ENCODE results near the gene DNAH2. TPM values are rescaled to one million over a fixed set of nuclear protein-coding genes. Genes with fewer than 3 reads are reported as not detected.
A peak's percentile ranks its signal among the peaks of the same experiment; 100 is the strongest.

DNAH2 gene
- total and polyA plus RNA-seq, 4 experiments from 2014 or later, result not detected

GRCh38 chr17:7714721-7715594, 2.6 kb upstream of the DNAH2 start:
- no peaks in the 10 kb centered on the region for H3K36me3 ChIP-seq (ENCODE audit: insufficient read depth, low read length)
- H3K4me1 ChIP-seq (ENCODE audit: insufficient read depth, low read length), result peaks cover 27% of the 10 kb centered on the region
- Mint-ChIP-seq H3K27me3 (peaks cover 58 to 75% of the 10 kb centered on the region in 2 donors), H3K4me3 (peak overlapping the region in 1 of 8 donors; percentile 40), H3K9me3 (no peaks in the 10 kb centered on the region), H3K27ac (no peak overlapping the region), H3K36me3 (peaks cover 0 to 4% of the 10 kb centered on the region in 2 donors), H3K4me1 (peaks cover 15 to 36% (median 28%) of the 10 kb centered on the region in 4 donors)
- ChIA-PET CTCF (ENCODE audit: partially characterized antibody) (no interaction called here), POLR2A (ENCODE audit: partially characterized antibody) (no interaction called here)
- intact Hi-C loops (cut with micrococcal nuclease), result no loop called here
- no peak overlapping the region for H3K27ac ChIP-seq (ENCODE audit: low read depth, low read length)
- H3K27me3 ChIP-seq (ENCODE audit: insufficient read depth, low read length), result peaks cover 28% of the 10 kb centered on the region
- no peak for DNase-seq
- no peak overlapping the region for H3K4me3 ChIP-seq (ENCODE audit: low read length in 2 of 2)
- H3K9me3 ChIP-seq (ENCODE audit: control insufficient read depth in 1 of 2, low read length in 2 of 2), result no peaks in the 10 kb centered on the region

GRCh38 chr17:7715936-7716886, 1.3 kb upstream of the DNAH2 start:
- POLR2A ChIA-PET (ENCODE audit: partially characterized antibody), result no interaction called here

GRCh38 chr17:7717756-7718350, 309 bp downstream of the DNAH2 start:
- Histone ChIP-seq H3K27ac (ENCODE audit: low read depth, low read length) (no peak overlapping the region), H3K36me3 (ENCODE audit: insufficient read depth, low read length) (no peaks in the 10 kb centered on the region), H3K9me3 (ENCODE audit: control insufficient read depth in 1 of 2, low read length in 2 of 2) (no peaks in the 10 kb centered on the region), H3K4me3 (ENCODE audit: low read length in 2 of 2) (peak overlapping the region in 1 of 2 donors; percentile 41), H3K27me3 (ENCODE audit: insufficient read depth, low read length) (peaks cover 28% of the 10 kb centered on the region), H3K4me1 (ENCODE audit: insufficient read depth, low read length) (peaks cover 21% of the 10 kb centered on the region)
- peak overlapping the region in 7 of 8 donors; percentile 50 to 86 (median 57) for H3K4me3 Mint-ChIP-seq
- CTCF ChIA-PET (ENCODE audit: partially characterized antibody), result no interaction called here
- H3K27me3 Mint-ChIP-seq, result peaks cover 55 to 71% of the 10 kb centered on the region in 2 donors
- intact Hi-C loops (cut with micrococcal nuclease), result no loop called here
- DNase-seq, result peak in 1 of 5 donors; percentile 27
- no peaks in the 10 kb centered on the region for H3K9me3 Mint-ChIP-seq
- H3K4me1 Mint-ChIP-seq, result peaks cover 6 to 26% (median 18%) of the 10 kb centered on the region in 4 donors
- POLR2A ChIA-PET (ENCODE audit: partially characterized antibody), result no interaction called here
- no peak overlapping the region for H3K27ac Mint-ChIP-seq
- H3K36me3 Mint-ChIP-seq, result peaks cover 0 to 4% of the 10 kb centered on the region in 2 donors

More at GRCh38 chr17:7715936-7716886, 1.3 kb upstream of the DNAH2 start:
- Histone ChIP-seq H3K4me1 (ENCODE audit: insufficient read depth, low read length) (peaks cover 21% of the 10 kb centered on the region), H3K36me3 (ENCODE audit: insufficient read depth, low read length) (no peaks in the 10 kb centered on the region), H3K27ac (ENCODE audit: low read depth, low read length) (no peak overlapping the region), H3K4me3 (ENCODE audit: low read length in 2 of 2) (no peak overlapping the region), H3K9me3 (ENCODE audit: control insufficient read depth in 1 of 2, low read length in 2 of 2) (no peaks in the 10 kb centered on the region), H3K27me3 (ENCODE audit: insufficient read depth, low read length) (peaks cover 28% of the 10 kb centered on the region)
- Mint-ChIP-seq H3K9me3 (no peaks in the 10 kb centered on the region), H3K4me3 (peak overlapping the region in 5 of 8 donors; percentile 45 to 71 (median 68)), H3K27ac (no peak overlapping the region), H3K4me1 (peaks cover 7 to 26% (median 20%) of the 10 kb centered on the region in 4 donors), H3K36me3 (peaks cover 0 to 4% of the 10 kb centered on the region in 2 donors), H3K27me3 (peaks cover 58 to 74% of the 10 kb centered on the region in 2 donors)
- intact Hi-C loops (cut with micrococcal nuclease), result no loop called here
- no peak for DNase-seq
- CTCF ChIA-PET (ENCODE audit: partially characterized antibody), result interaction anchor here (0.7 to 1.2 kb wide), 3 partner anchors 83 to 455 kb away, joined by 3 to 4 read pairs (median 3); no protein-coding TSS in a partner anchor

GRCh38 chr17:7719661-7720060, 2.1 kb downstream of the DNAH2 start:
- no peak overlapping the region for H3K4me3 Mint-ChIP-seq

GRCh38 chr17:7720125-7720524, 2.6 kb downstream of the DNAH2 start:
- Histone ChIP-seq H3K36me3 (ENCODE audit: insufficient read depth, low read length) (no peaks in the 10 kb centered on the region), H3K4me3 (ENCODE audit: low read length in 2 of 2) (no peak overlapping the region), H3K9me3 (ENCODE audit: control insufficient read depth in 1 of 2, low read length in 2 of 2) (no peaks in the 10 kb centered on the region), H3K27me3 (ENCODE audit: insufficient read depth, low read length) (peaks cover 28% of the 10 kb centered on the region), H3K27ac (ENCODE audit: low read depth, low read length) (no peak overlapping the region), H3K4me1 (ENCODE audit: insufficient read depth, low read length) (peaks cover 21% of the 10 kb centered on the region)
- Mint-ChIP-seq H3K9me3 (no peaks in the 10 kb centered on the region), H3K36me3 (peaks cover 0 to 3% of the 10 kb centered on the region in 2 donors), H3K4me1 (peaks cover 6 to 22% (median 15%) of the 10 kb centered on the region in 4 donors), H3K27ac (no peak overlapping the region), H3K4me3 (no peak overlapping the region), H3K27me3 (peaks cover 49 to 66% of the 10 kb centered on the region in 2 donors)
- ChIA-PET CTCF (ENCODE audit: partially characterized antibody) (interaction anchor here (0.6 kb wide), 1 partner anchor 632 kb away, joined by 4 read pairs; no protein-coding TSS in a partner anchor), POLR2A (ENCODE audit: partially characterized antibody) (no interaction called here)
- intact Hi-C loops (cut with micrococcal nuclease), result no loop called here
- no peak for DNase-seq

More at GRCh38 chr17:7719661-7720060, 2.1 kb downstream of the DNAH2 start:
- Histone ChIP-seq H3K4me1 (ENCODE audit: insufficient read depth, low read length) (peaks cover 21% of the 10 kb centered on the region), H3K4me3 (ENCODE audit: low read length in 2 of 2) (no peak overlapping the region), H3K27me3 (ENCODE audit: insufficient read depth, low read length) (peaks cover 28% of the 10 kb centered on the region), H3K36me3 (ENCODE audit: insufficient read depth, low read length) (no peaks in the 10 kb centered on the region), H3K9me3 (ENCODE audit: control insufficient read depth in 1 of 2, low read length in 2 of 2) (no peaks in the 10 kb centered on the region), H3K27ac (ENCODE audit: low read depth, low read length) (no peak overlapping the region)
- intact Hi-C loops (cut with micrococcal nuclease), result no loop called here
- ChIA-PET CTCF (ENCODE audit: partially characterized antibody) (no interaction called here), POLR2A (ENCODE audit: partially characterized antibody) (no interaction called here)
- Mint-ChIP-seq H3K27ac (no peak overlapping the region), H3K27me3 (peaks cover 49 to 67% of the 10 kb centered on the region in 2 donors), H3K9me3 (no peaks in the 10 kb centered on the region), H3K4me1 (peaks cover 6 to 22% (median 15%) of the 10 kb centered on the region in 4 donors), H3K36me3 (peaks cover 0 to 3% of the 10 kb centered on the region in 2 donors)
- DNase-seq, result no peak

- peaks cover 39 to 58% of the 10 kb centered on the region in 2 donors for H3K27me3 Mint-ChIP-seq
Measured at GRCh38 chr17:7721612-7722011, 4.1 kb downstream of the DNAH2 start.

More at GRCh38 chr17:7721612-7722011, 4.1 kb downstream of the DNAH2 start:
- H3K9me3 Mint-ChIP-seq, result peaks cover 0 to 1% (median 0%) of the 10 kb centered on the region in 8 donors
- H3K27ac Mint-ChIP-seq, result peak overlapping the region in 2 of 7 donors; percentile 23 to 30
- intact Hi-C loops (cut with micrococcal nuclease), result no loop called here
- no peak overlapping the region for H3K4me3 ChIP-seq (ENCODE audit: low read length in 2 of 2)
- peaks cover 0 to 3% of the 10 kb centered on the region in 2 donors for H3K36me3 Mint-ChIP-seq
- no peaks in the 10 kb centered on the region for H3K9me3 ChIP-seq (ENCODE audit: control insufficient read depth in 1 of 2, low read length in 2 of 2)
- H3K27ac ChIP-seq (ENCODE audit: low read depth, low read length), result no peak overlapping the region
- POLR2A ChIA-PET (ENCODE audit: partially characterized antibody), result no interaction called here
- DNase-seq, result no peak
- H3K4me3 Mint-ChIP-seq, result no peak overlapping the region
- H3K4me1 Mint-ChIP-seq, result peaks cover 6 to 20% (median 14%) of the 10 kb centered on the region in 4 donors
- peaks cover 14% of the 10 kb centered on the region for H3K27me3 ChIP-seq (ENCODE audit: insufficient read depth, low read length)
- CTCF ChIA-PET (ENCODE audit: partially characterized antibody), result no interaction called here
- no peaks in the 10 kb centered on the region for H3K36me3 ChIP-seq (ENCODE audit: insufficient read depth, low read length)
- H3K4me1 ChIP-seq (ENCODE audit: insufficient read depth, low read length), result peaks cover 17% of the 10 kb centered on the region
